Keratinocyte (primary cell): ENCODE data around the gene CLNK. TPM values are rescaled to one million over a fixed set of nuclear protein-coding genes. Genes with fewer than 3 reads are reported as not detected.

Experiments used
- DNase-seq: peaks from one replicate; pipeline ENCODE4 v3.0.0-alpha.2; 2011; ENCODE audit warnings: low read depth, missing footprints, low spot score
- FAIRE-seq: peaks from 2 replicates; lab custom pipeline; 2011; peaks lifted over from hg19 to GRCh38; lab: Jason Lieb, UNC
- H2AFZ ChIP-seq: 2 replicates; pipeline ENCODE4 v1.6.0; 2012; ENCODE audit warnings: low read length, control low read depth, inconsistent platforms; ENCODE audit not compliant: control insufficient read depth
- H3K27ac ChIP-seq: 2 replicates; pipeline ENCODE4 v1.5.1; 2011; ENCODE audit warnings: low read length; ENCODE audit not compliant: control insufficient read depth, insufficient read depth
- H3K27me3 ChIP-seq: 3 replicates; pipeline ENCODE4 v1.6.0; 2011; ENCODE audit warnings: low read length; ENCODE audit not compliant: control insufficient read depth, insufficient read depth; ENCODE audit errors: extremely low read depth
- H3K36me3 ChIP-seq, 2 experiments: 2 replicates in 1 of 2; 3 replicates in 1 of 2; pipeline ENCODE4 v1.5.1; 2011; ENCODE audit warnings: low read length in 2 of 2, mild to moderate bottlenecking in 1 of 2; ENCODE audit not compliant: control insufficient read depth in 2 of 2, insufficient read depth in 2 of 2; ENCODE audit errors: extremely low read depth in 1 of 2
- H3K4me1 ChIP-seq: 3 replicates; pipeline ENCODE4 v1.5.1; 2011; ENCODE audit warnings: low read length; ENCODE audit not compliant: control insufficient read depth, insufficient read depth; ENCODE audit errors: extremely low read depth
- H3K4me2 ChIP-seq: 3 replicates; pipeline ENCODE4 v1.6.0; 2011; ENCODE audit warnings: low read depth, low read length; ENCODE audit not compliant: control insufficient read depth, insufficient read depth; ENCODE audit errors: extremely low read depth
- H3K4me3 ChIP-seq, 3 experiments: fragments of 200-600 bp in 1 of 3; sonication (generic) in 1 of 3; 2 replicates in 2 of 3; 3 replicates in 1 of 3; pipeline ENCODE4 v1.5.1; 2011 to 2016; ENCODE audit warnings: low read length in 3 of 3, mild to moderate bottlenecking in 3 of 3, control low read depth in 2 of 3, inconsistent platforms in 1 of 3, low read depth in 1 of 3, mixed read lengths in 1 of 3, mixed run types in 1 of 3, moderate library complexity in 1 of 3; ENCODE audit not compliant: control insufficient read depth in 2 of 3, insufficient read depth in 2 of 3; ENCODE audit errors: extremely low read depth in 1 of 3
- H3K79me2 ChIP-seq: 2 replicates; pipeline ENCODE4 v1.6.0; 2012; ENCODE audit warnings: low read length; ENCODE audit not compliant: control insufficient read depth, insufficient read depth
- H3K9ac ChIP-seq: 3 replicates; pipeline ENCODE4 v1.6.0; 2011; ENCODE audit warnings: low read length; ENCODE audit not compliant: control insufficient read depth, insufficient read depth; ENCODE audit errors: extremely low read depth
- H3K9me1 ChIP-seq: 3 replicates; pipeline ENCODE4 v1.6.0; 2011; ENCODE audit warnings: low read length; ENCODE audit not compliant: control insufficient read depth, insufficient read depth; ENCODE audit errors: extremely low read depth
- H3K9me3 ChIP-seq: 2 replicates; pipeline ENCODE4 v1.5.1; 2012; ENCODE audit warnings: low read depth, low read length; ENCODE audit not compliant: control insufficient read depth
- H4K20me1 ChIP-seq: 3 replicates; pipeline ENCODE4 v1.6.0; 2011; ENCODE audit warnings: low read length; ENCODE audit not compliant: control insufficient read depth, insufficient read depth; ENCODE audit errors: extremely low read depth
- CTCF ChIP-seq, 3 experiments: IDR thresholded peaks in 1 of 3; conservative IDR thresholded peaks in 1 of 3; optimal IDR thresholded peaks in 1 of 3; 2 replicates in 2 of 3; 3 replicates in 1 of 3; pipeline versions ENCODE3 to v1.5.1; 2011; ENCODE audit warnings: low read length in 3 of 3, mild to moderate bottlenecking in 3 of 3, moderate library complexity in 2 of 3, control low read depth in 1 of 3, inconsistent platforms in 1 of 3; ENCODE audit not compliant: insufficient read depth in 2 of 3; ENCODE audit errors: extremely low read depth in 1 of 3
- EZH2 ChIP-seq: IDR thresholded peaks from one replicate; pipeline ENCODE4 v1.6.1; 2012; ENCODE audit warnings: inconsistent platforms, mild to moderate bottlenecking, low read length, moderate library complexity
- dilution Hi-C: fragments of 300-500 bp; cut with MboI; formaldehyde crosslinking; loops from one replicate; pipeline ENCODE4 v1.7.0; 2020; ENCODE audit warnings: low sequenced_read_pairs; ENCODE audit not compliant: extremely low pct_ligation_motif_present
- polyA plus RNA-seq, 5 experiments: library from polyadenylated mRNA; depleted of rRNA in 3 of 5; stranded (reverse) in 3 of 5; stranded (forward) in 1 of 5; unstranded in 1 of 5; fragments of >200 nt; gene quantifications; 1 replicate in 1 of 5; 2 replicates in 3 of 5; 3 replicates in 1 of 5; pipeline versions ENCODE4 v1.2.1 to v1.2.3, GENCODE V29; 2011 to 2012; ENCODE audit warnings: missing spikeins in 2 of 5, low read depth in 1 of 5, low replicate concordance in 1 of 5

Gene CLNK
- polyA plus RNA-seq, 1 donor (not counting 4 experiments of a cell fraction or from before 2014, with no cell fraction given) = not detected

- Histone ChIP-seq H3K27me3 (no peaks in the 10 kb centered on the region), H3K9ac (no peak overlapping the region), H3K4me2 (no peak overlapping the region), H3K4me1 (no peaks in the 10 kb centered on the region), H3K9me1 (no peaks in the 10 kb centered on the region), H4K20me1 (no peaks in the 10 kb centered on the region), H3K79me2 (no peaks in the 10 kb centered on the region), H2AFZ (no peak overlapping the region), H3K9me3 (no peaks in the 10 kb centered on the region), H3K27ac (no peak overlapping the region), H3K36me3 (no peaks in the 10 kb centered on the region), H3K4me3 (no peak overlapping the region)
- dilution Hi-C loops = no loop called here
- FAIRE-seq (no peak), DNase-seq (no peak)
- TF ChIP-seq CTCF (optimal IDR thresholded peaks at IDR 0.05 in 1 of 3, IDR thresholded peaks at IDR 0.05 in 1 of 3, conservative IDR thresholded peaks at IDR 0.05 in 1 of 3; ENCODE audit: extremely low read depth in 1 of 3, insufficient read depth in 2 of 3, low read length in 3 of 3) (no peak), EZH2 (no peak)
Observed at GRCh38 chr4:10482913-10483312, 201.7 kb downstream of the CLNK start.

GRCh38 chr4:10480616-10481015 is 204.0 kb downstream of the CLNK start:
- H3K9me1 ChIP-seq = no peaks in the 10 kb centered on the region
- no peak overlapping the region for H3K9ac ChIP-seq
- H3K4me2 ChIP-seq = no peak overlapping the region
- dilution Hi-C loops = no loop called here
- H3K4me3 ChIP-seq = no peak overlapping the region
- H3K4me1 ChIP-seq = no peaks in the 10 kb centered on the region
- H3K79me2 ChIP-seq = no peaks in the 10 kb centered on the region
- no peak for TF ChIP-seq CTCF (optimal IDR thresholded peaks at IDR 0.05 in 1 of 3, IDR thresholded peaks at IDR 0.05 in 1 of 3, conservative IDR thresholded peaks at IDR 0.05 in 1 of 3; ENCODE audit: extremely low read depth in 1 of 3, insufficient read depth in 2 of 3, low read length in 3 of 3)
- no peak for TF ChIP-seq EZH2
- no peaks in the 10 kb centered on the region for H3K9me3 ChIP-seq
- no peaks in the 10 kb centered on the region for H4K20me1 ChIP-seq
- H3K36me3 ChIP-seq = no peaks in the 10 kb centered on the region
- no peak overlapping the region for H2AFZ ChIP-seq
- no peak overlapping the region for H3K27ac ChIP-seq
- FAIRE-seq (no peak), DNase-seq (no peak)
- no peaks in the 10 kb centered on the region for H3K27me3 ChIP-seq
